ENCODE data around the gene RRAS. TPM values are rescaled to one million over a fixed set of nuclear protein-coding genes. Genes with fewer than 3 reads are reported as not detected.
A peak's percentile ranks its signal among the peaks of the same experiment; 100 is the strongest.

The RRAS gene
- total RNA-seq, 5 donors from 2014 or later (not counting 1 experiment from before 2014, with no cell fraction given) = 8.5 to 15.4 (median 13.0) TPM

DNA sequence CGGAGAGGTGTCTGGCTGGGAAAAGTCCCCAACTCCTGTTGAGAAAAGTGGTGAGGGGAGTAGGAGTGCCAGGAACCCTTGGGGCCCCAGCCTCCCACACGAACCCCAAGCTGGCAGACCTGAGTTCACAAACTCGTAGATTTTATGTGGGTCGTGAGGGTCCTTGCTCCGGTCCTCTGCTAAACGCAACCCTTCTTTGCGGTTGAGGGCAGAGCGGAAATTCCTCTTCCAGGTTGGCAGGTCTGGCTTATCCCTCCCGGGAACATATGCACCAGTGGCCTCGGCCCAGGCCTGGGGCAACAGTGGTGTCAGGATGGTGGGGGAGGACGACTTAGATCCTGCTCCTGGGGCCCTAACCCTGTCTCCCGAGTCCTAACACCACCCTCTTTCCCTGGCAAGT is 23.3 kb upstream of the RRAS start:
- Histone ChIP-seq H3K4me3 (ENCODE audit: control insufficient read depth in 1 of 2, extremely low read depth in 1 of 2, low read length in 1 of 2) (peak overlapping the region in 1 of 2 donors; percentile 93), H3K9me3 (no peaks in the 10 kb centered on the region), H3K27me3 (replicated peaks in 1 of 2; ENCODE audit: control insufficient read depth in 2 of 2, extremely low read depth in 1 of 2, insufficient read depth in 2 of 2, low read length in 1 of 2) (no peaks in the 10 kb centered on the region), H3K4me1 (ENCODE audit: control insufficient read depth in 1 of 2, extremely low read depth in 1 of 2, insufficient read depth in 2 of 2, low read length in 2 of 2) (peaks cover 4 to 51% of the 10 kb centered on the region in 2 experiments), H3K27ac (ENCODE audit: low read length) (peak overlapping the region; percentile 78), H3K36me3 (ENCODE audit: control insufficient read depth in 2 of 2, extremely low read depth in 1 of 2, insufficient read depth in 1 of 2, low read length in 1 of 2) (peaks cover 15 to 49% of the 10 kb centered on the region in 2 donors)
- peaks cover 2% of the 10 kb centered on the region for H3K36me3 Mint-ChIP-seq
- H3K4me3 Mint-ChIP-seq = peak overlapping the region; percentile 93 to 100 (median 99)
- H3K9me3 Mint-ChIP-seq = no peaks in the 10 kb centered on the region
- WGBS (ENCODE audit: insufficient coverage) = 95% methylated on average over 7 of the region's 12 CpGs
- H3K4me1 Mint-ChIP-seq = peaks cover 37 to 52% (median 42%) of the 10 kb centered on the region in 3 donors
- POLR2A ChIA-PET = interaction anchor here in 1 of 2 donors (0.8 kb wide), 1 partner anchor 184 kb away, joined by 4 read pairs; no protein-coding TSS in a partner anchor
- DNase-seq = no peak
- peak overlapping the region; percentile 100 for H3K27ac Mint-ChIP-seq
- no peak for ATAC-seq (replicated peaks in 1 of 4)
- H3K27me3 Mint-ChIP-seq = no peaks in the 10 kb centered on the region
- CTCF ChIA-PET = interaction anchor here (0.7 to 3.2 kb wide), 3 partner anchors 9 to 164 kb away, joined by 3 to 30 read pairs (median 3); partner anchors contain the start of gene RRAS (in 1 of the 2)

DNA sequence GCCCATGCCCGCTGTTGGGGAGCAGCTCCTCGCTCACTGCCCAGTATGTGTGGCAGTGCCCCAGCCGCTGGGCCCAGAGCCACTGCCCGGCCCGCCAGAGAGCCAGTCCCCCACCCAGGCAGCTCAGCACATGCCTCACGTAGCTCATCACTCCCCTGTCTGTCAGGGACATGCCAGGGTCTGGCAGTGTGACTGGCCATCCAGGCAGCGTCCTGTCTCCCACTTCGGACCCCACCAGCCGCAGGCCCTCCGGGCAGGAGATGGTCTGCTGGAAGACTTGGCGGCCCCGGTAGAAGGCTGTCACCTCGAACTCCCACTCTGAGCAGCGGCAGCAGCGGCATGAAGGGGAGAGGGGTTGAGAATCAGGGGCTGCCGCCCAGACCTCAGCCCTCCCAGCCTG is 22.1 kb upstream of the RRAS start:
- peaks cover 4 to 51% of the 10 kb centered on the region in 2 experiments for H3K4me1 ChIP-seq (ENCODE audit: control insufficient read depth in 1 of 2, extremely low read depth in 1 of 2, insufficient read depth in 2 of 2, low read length in 2 of 2)
- POLR2A ChIA-PET = no interaction called here

DNA sequence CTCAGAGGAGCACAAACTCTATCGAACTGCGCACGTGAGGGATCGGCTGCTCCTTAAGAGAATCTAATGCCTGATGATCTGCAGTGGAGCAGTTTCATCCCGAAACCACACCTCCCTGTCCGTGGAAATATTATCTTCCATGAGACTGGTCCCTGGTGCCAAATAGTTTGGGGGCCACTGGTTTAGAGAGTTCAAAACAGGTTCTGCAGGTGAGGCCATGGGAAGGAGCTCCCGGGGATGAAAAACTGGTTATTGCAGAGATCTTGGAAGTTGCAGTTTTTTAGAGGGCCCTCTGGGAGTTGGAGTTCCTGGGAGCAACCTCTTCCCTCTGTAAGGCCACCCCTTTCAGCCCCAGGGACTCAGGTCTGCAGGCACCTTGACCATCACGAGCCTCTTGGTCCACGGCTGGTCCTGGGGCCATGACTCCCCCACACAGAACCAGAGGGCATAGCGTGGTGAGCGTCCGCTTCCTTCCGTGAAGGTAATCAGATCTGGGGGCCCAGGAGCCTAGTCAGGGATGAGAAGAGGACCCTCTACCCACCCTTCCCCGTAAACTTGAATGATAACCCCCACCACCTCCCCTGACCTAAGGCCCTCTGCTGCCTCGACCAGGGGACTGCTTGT is 20.5 kb upstream of the RRAS start:
- POLR2A ChIA-PET = interaction anchor here in 1 of 2 donors (0.7 kb wide), 1 partner anchor 92 kb away, joined by 3 read pairs; no protein-coding TSS in a partner anchor
- ATAC-seq (replicated peaks in 1 of 4) (no peak), DNase-seq (no peak)
- peak overlapping the region in 1 of 2 donors; percentile 22 for H3K27ac Mint-ChIP-seq
- peaks cover 11% of the 10 kb centered on the region for H3K36me3 Mint-ChIP-seq
- peaks cover 24 to 76% of the 10 kb centered on the region in 2 donors for H3K36me3 ChIP-seq (ENCODE audit: control insufficient read depth in 2 of 2, extremely low read depth in 1 of 2, insufficient read depth in 1 of 2, low read length in 1 of 2)
- H3K27ac ChIP-seq (ENCODE audit: low read length) = no peak overlapping the region
- H3K4me3 Mint-ChIP-seq = no peak overlapping the region
- H3K9me3 Mint-ChIP-seq = no peaks in the 10 kb centered on the region
- no peaks in the 10 kb centered on the region for H3K27me3 Mint-ChIP-seq
- H3K4me3 ChIP-seq (ENCODE audit: control insufficient read depth in 1 of 2, extremely low read depth in 1 of 2, low read length in 1 of 2) = no peak overlapping the region
- H3K9me3 ChIP-seq = no peaks in the 10 kb centered on the region
- no peaks in the 10 kb centered on the region for H3K27me3 ChIP-seq (replicated peaks in 1 of 2; ENCODE audit: control insufficient read depth in 2 of 2, extremely low read depth in 1 of 2, insufficient read depth in 2 of 2, low read length in 1 of 2)
- 95% methylated on average over 4 of the region's 15 CpGs for WGBS (ENCODE audit: insufficient coverage)
- H3K4me1 ChIP-seq (ENCODE audit: control insufficient read depth in 1 of 2, extremely low read depth in 1 of 2, insufficient read depth in 2 of 2, low read length in 2 of 2) = peaks cover 0 to 40% of the 10 kb centered on the region in 2 experiments
- peaks cover 24 to 36% (median 27%) of the 10 kb centered on the region in 3 donors for H3K4me1 Mint-ChIP-seq
- CTCF ChIA-PET = interaction anchor here in 1 of 2 donors (0.6 kb wide), 1 partner anchor 48 kb away, joined by 4 read pairs; no protein-coding TSS in a partner anchor

More for the DNA sequence above, 22.1 kb upstream of the RRAS start:
- Histone ChIP-seq H3K36me3 (ENCODE audit: control insufficient read depth in 2 of 2, extremely low read depth in 1 of 2, insufficient read depth in 1 of 2, low read length in 1 of 2) (peaks cover 24 to 61% of the 10 kb centered on the region in 2 donors), H3K27ac (ENCODE audit: low read length) (peak overlapping the region; percentile 78), H3K27me3 (replicated peaks in 1 of 2; ENCODE audit: control insufficient read depth in 2 of 2, extremely low read depth in 1 of 2, insufficient read depth in 2 of 2, low read length in 1 of 2) (no peaks in the 10 kb centered on the region), H3K9me3 (no peaks in the 10 kb centered on the region), H3K4me3 (ENCODE audit: control insufficient read depth in 1 of 2, extremely low read depth in 1 of 2, low read length in 1 of 2) (no peak overlapping the region)
- Mint-ChIP-seq H3K27me3 (no peaks in the 10 kb centered on the region), H3K36me3 (peaks cover 2% of the 10 kb centered on the region), H3K27ac (peak overlapping the region in 1 of 2 donors; percentile 52), H3K4me3 (peak overlapping the region in 1 of 3 donors; percentile 93), H3K9me3 (no peaks in the 10 kb centered on the region), H3K4me1 (peaks cover 37 to 48% (median 40%) of the 10 kb centered on the region in 3 donors)
- 92% methylated on average over 10 of the region's 16 CpGs for WGBS (ENCODE audit: insufficient coverage)
- ATAC-seq (replicated peaks in 1 of 4) (no peak), DNase-seq (no peak)
- CTCF ChIA-PET = interaction anchor here (0.5 to 0.8 kb wide), 2 partner anchors 22 to 238 kb away, joined by 6 read pairs; partner anchors contain the start of gene RRAS (in 1 of the 2)

DNA sequence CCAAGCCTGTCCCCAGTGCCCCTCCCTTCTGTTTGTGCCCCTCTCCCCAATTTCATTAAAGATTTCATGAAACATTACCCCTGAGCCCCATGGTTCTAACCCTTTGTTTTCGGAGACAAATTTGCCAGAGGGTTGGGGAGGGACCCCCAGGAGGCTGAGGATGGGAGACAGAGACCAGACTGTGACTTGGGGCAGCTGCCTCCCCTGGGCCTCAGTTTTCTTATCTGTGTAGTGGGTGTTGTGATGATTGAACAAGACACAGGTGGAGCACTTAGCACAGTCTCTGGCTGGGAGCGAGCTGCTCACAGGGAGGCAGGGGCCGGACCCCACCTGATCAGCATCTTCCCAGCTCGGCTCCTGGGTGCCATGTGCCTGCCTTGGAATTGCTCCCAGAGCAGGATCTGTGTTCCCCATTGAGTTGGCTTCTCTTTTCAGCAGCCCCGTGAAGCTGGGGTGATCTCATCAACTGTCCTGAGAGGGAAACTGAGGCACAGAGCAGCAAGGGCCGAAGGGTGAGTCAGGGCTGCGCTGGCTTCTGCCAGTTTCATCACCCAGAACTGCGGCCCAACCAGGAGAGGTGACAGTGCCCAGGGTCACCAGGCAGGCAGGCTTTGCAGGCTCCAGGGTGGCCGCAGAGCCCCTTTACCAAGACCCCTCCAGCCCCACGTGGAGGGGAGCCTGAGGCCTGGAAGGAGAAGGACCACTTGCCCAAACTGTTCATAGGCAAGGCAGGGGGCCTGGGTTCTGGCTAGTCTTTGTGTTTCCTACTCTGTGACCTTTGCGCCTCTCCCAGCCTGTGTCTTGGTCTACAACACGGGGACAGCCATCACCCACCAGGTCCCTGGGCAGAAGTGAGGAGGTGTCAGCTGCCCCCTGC is 18.9 kb upstream of the RRAS start:
- ATAC-seq (replicated peaks in 1 of 4) (no peak), DNase-seq (no peak)
- WGBS (ENCODE audit: insufficient coverage) = 94% methylated on average over 7 of the region's 12 CpGs
- peaks cover 18% of the 10 kb centered on the region for H3K36me3 Mint-ChIP-seq
- H3K27ac Mint-ChIP-seq = peak overlapping the region in 1 of 2 donors; percentile 36
- H3K4me3 Mint-ChIP-seq = no peak overlapping the region
- no peaks in the 10 kb centered on the region for H3K9me3 Mint-ChIP-seq
- Histone ChIP-seq H3K9me3 (no peaks in the 10 kb centered on the region), H3K4me3 (ENCODE audit: control insufficient read depth in 1 of 2, extremely low read depth in 1 of 2, low read length in 1 of 2) (no peak overlapping the region), H3K27me3 (replicated peaks in 1 of 2; ENCODE audit: control insufficient read depth in 2 of 2, extremely low read depth in 1 of 2, insufficient read depth in 2 of 2, low read length in 1 of 2) (no peaks in the 10 kb centered on the region), H3K27ac (ENCODE audit: low read length) (peak overlapping the region; percentile 30), H3K36me3 (ENCODE audit: control insufficient read depth in 2 of 2, extremely low read depth in 1 of 2, insufficient read depth in 1 of 2, low read length in 1 of 2) (peaks cover 36 to 90% of the 10 kb centered on the region in 2 donors), H3K4me1 (ENCODE audit: control insufficient read depth in 1 of 2, extremely low read depth in 1 of 2, insufficient read depth in 2 of 2, low read length in 2 of 2) (peaks cover 0 to 32% of the 10 kb centered on the region in 2 experiments)
- ChIA-PET CTCF (no interaction called here), POLR2A (no interaction called here)
- peaks cover 7 to 27% (median 24%) of the 10 kb centered on the region in 3 donors for H3K4me1 Mint-ChIP-seq
- no peaks in the 10 kb centered on the region for H3K27me3 Mint-ChIP-seq

DNA sequence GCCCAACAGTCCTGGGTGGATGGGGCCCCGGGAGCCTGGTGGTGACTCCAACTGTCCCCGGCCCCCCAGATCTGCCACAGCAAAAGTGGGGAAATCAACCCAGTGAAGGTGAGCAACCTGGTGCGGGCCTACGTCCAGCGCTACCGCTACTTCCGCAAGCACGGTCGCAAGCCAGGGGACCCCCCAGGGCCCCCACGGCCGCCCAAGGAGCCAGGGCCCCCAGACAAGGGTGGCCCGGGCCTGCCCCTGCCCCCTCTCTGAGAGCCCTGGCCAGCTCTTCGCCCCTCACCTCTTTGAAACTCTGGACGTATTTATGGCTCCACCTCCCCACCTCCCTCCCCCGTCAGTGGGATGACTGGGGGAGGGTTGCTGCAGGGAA is 18.2 kb upstream of the RRAS start:
- DNase-seq = no peak
- ChIA-PET POLR2A (no interaction called here), CTCF (no interaction called here)
- Histone ChIP-seq H3K4me3 (ENCODE audit: control insufficient read depth in 1 of 2, extremely low read depth in 1 of 2, low read length in 1 of 2) (no peak overlapping the region), H3K27me3 (replicated peaks in 1 of 2; ENCODE audit: control insufficient read depth in 2 of 2, extremely low read depth in 1 of 2, insufficient read depth in 2 of 2, low read length in 1 of 2) (no peaks in the 10 kb centered on the region), H3K4me1 (ENCODE audit: control insufficient read depth in 1 of 2, extremely low read depth in 1 of 2, insufficient read depth in 2 of 2, low read length in 2 of 2) (peaks cover 0 to 25% of the 10 kb centered on the region in 2 experiments), H3K27ac (ENCODE audit: low read length) (no peak overlapping the region), H3K9me3 (no peaks in the 10 kb centered on the region), H3K36me3 (ENCODE audit: control insufficient read depth in 2 of 2, extremely low read depth in 1 of 2, insufficient read depth in 1 of 2, low read length in 1 of 2) (peaks cover 39 to 92% of the 10 kb centered on the region in 2 donors)
- H3K36me3 Mint-ChIP-seq = peaks cover 18% of the 10 kb centered on the region
- H3K27me3 Mint-ChIP-seq = no peaks in the 10 kb centered on the region
- ATAC-seq (replicated peaks in 1 of 4) = no peak
- H3K27ac Mint-ChIP-seq = no peak overlapping the region
- no peak overlapping the region for H3K4me3 Mint-ChIP-seq
- H3K4me1 Mint-ChIP-seq = peaks cover 5 to 21% (median 18%) of the 10 kb centered on the region in 3 donors
- no peaks in the 10 kb centered on the region for H3K9me3 Mint-ChIP-seq
- WGBS (ENCODE audit: insufficient coverage) = 98% methylated on average over 9 of the region's 15 CpGs

DNA sequence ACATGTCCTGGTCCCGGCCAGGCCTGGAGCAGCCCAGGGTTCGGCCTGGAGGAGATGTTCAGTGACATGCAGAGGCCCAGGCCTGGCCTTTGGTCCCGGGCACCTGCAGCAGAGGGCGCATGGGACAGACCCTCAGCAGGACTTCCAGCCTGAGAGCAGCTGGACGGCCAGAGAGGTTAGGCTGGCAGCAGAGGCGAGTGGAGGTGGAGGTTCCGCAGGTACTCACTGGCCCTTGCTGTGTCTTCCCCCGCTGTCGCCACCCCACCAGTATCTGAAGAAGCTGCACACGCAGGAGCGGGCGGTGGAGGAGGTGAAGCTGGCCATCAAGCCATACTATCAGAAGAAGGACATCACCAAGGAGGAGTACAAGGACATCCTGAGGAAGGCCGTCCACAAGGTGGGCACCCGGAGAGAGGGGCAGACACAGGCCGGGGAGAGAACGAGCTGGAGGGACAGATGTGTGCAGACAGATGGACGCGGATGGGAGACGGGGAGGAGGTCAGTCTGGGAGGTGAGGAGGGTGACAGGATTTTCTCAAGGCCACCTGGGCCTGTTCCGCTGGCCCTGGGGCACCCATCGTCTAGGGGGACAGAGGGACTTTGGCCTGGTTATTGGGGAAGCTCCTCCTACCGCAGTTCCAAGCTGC is 17.7 kb upstream of the RRAS start:
- H3K27me3 ChIP-seq (replicated peaks in 1 of 2; ENCODE audit: control insufficient read depth in 2 of 2, extremely low read depth in 1 of 2, insufficient read depth in 2 of 2, low read length in 1 of 2) = no peaks in the 10 kb centered on the region
- WGBS (ENCODE audit: insufficient coverage) = 95% methylated on average over 21 of the region's 22 CpGs
- H3K9me3 ChIP-seq = no peaks in the 10 kb centered on the region
- Mint-ChIP-seq H3K9me3 (no peaks in the 10 kb centered on the region), H3K27ac (peak overlapping the region in 1 of 2 donors; percentile 49), H3K4me1 (peaks cover 5 to 16% (median 12%) of the 10 kb centered on the region in 3 donors), H3K4me3 (no peak overlapping the region), H3K27me3 (no peaks in the 10 kb centered on the region), H3K36me3 (peaks cover 18% of the 10 kb centered on the region)
- no peak for DNase-seq
- CTCF ChIA-PET = no interaction called here
- H3K27ac ChIP-seq (ENCODE audit: low read length) = no peak overlapping the region
- POLR2A ChIA-PET = no interaction called here
- peaks cover 0 to 20% of the 10 kb centered on the region in 2 experiments for H3K4me1 ChIP-seq (ENCODE audit: control insufficient read depth in 1 of 2, extremely low read depth in 1 of 2, insufficient read depth in 2 of 2, low read length in 2 of 2)
- peaks cover 37 to 92% of the 10 kb centered on the region in 2 donors for H3K36me3 ChIP-seq (ENCODE audit: control insufficient read depth in 2 of 2, extremely low read depth in 1 of 2, insufficient read depth in 1 of 2, low read length in 1 of 2)
- ATAC-seq (replicated peaks in 1 of 4) = no peak
- H3K4me3 ChIP-seq (ENCODE audit: control insufficient read depth in 1 of 2, extremely low read depth in 1 of 2, low read length in 1 of 2) = no peak overlapping the region

All from T-cell (primary cell).